Duodenal mucosa (tissue), 2 donors: ENCODE data around the gene MAT1A.

Experiments used
- H3K27ac ChIP-seq: one replicate; pipeline ENCODE4 v1.7.0; 2013; ENCODE audit warnings: low read depth, low read length
- H3K27me3 ChIP-seq, 2 donors: one replicate each; pipeline ENCODE4 v1.7.0; 2013; ENCODE audit warnings: low read length in 2 of 2, control low read depth in 1 of 2; ENCODE audit not compliant: insufficient read depth in 2 of 2, control insufficient read depth in 1 of 2
- H3K36me3 ChIP-seq, 2 donors: one replicate each; pipeline ENCODE4 v1.7.0; 2013; ENCODE audit warnings: low read length in 2 of 2, control low read depth in 1 of 2; ENCODE audit not compliant: insufficient read depth in 2 of 2, control insufficient read depth in 1 of 2
- H3K4me1 ChIP-seq, 2 donors: one replicate each; pipeline ENCODE4 v1.7.0; 2013; ENCODE audit warnings: low read length in 2 of 2, control low read depth in 1 of 2; ENCODE audit not compliant: insufficient read depth in 2 of 2, control insufficient read depth in 1 of 2
- H3K4me3 ChIP-seq, 2 donors: one replicate each; pipeline ENCODE4 v1.7.0; 2013; ENCODE audit warnings: low read length in 2 of 2, low read depth in 1 of 2
- H3K9ac ChIP-seq, 2 donors: one replicate each; pipeline ENCODE4 v1.7.0; 2013; ENCODE audit warnings: low read length in 2 of 2, low read depth in 1 of 2
- H3K9me3 ChIP-seq, 2 donors: one replicate each; pipeline ENCODE4 v1.7.0; 2013; ENCODE audit warnings: low read length in 2 of 2, control low read depth in 1 of 2; ENCODE audit not compliant: control insufficient read depth in 1 of 2

MAT1A gene

GRCh38 chr10:80283536-80284199 is 5.8 kb downstream of the MAT1A start:
- H3K4me3 ChIP-seq, result no peak overlapping the region

GRCh38 chr10:80283119-80283518 is 6.3 kb downstream of the MAT1A start:
- Histone ChIP-seq H3K4me3 (no peak overlapping the region), H3K9ac (no peak overlapping the region), H3K9me3 (no peaks in the 10 kb centered on the region), H3K4me1 (no peaks in the 10 kb centered on the region), H3K36me3 (no peaks in the 10 kb centered on the region), H3K27ac (no peak overlapping the region), H3K27me3 (no peaks in the 10 kb centered on the region)

More at GRCh38 chr10:80283536-80284199, 5.8 kb downstream of the MAT1A start:
- H3K27me3 ChIP-seq, result no peaks in the 10 kb centered on the region
- H3K36me3 ChIP-seq, result no peaks in the 10 kb centered on the region
- H3K4me1 ChIP-seq, result no peaks in the 10 kb centered on the region
- H3K9me3 ChIP-seq, result no peaks in the 10 kb centered on the region
- H3K27ac ChIP-seq, result no peak overlapping the region
- no peak overlapping the region for H3K9ac ChIP-seq

GRCh38 chr10:80281784-80282765 is 7.4 kb downstream of the MAT1A start:
- Histone ChIP-seq H3K27me3 (no peaks in the 10 kb centered on the region), H3K4me3 (no peak overlapping the region), H3K4me1 (no peaks in the 10 kb centered on the region), H3K36me3 (no peaks in the 10 kb centered on the region), H3K9me3 (no peaks in the 10 kb centered on the region), H3K27ac (no peak overlapping the region), H3K9ac (no peak overlapping the region)

- H3K27me3 ChIP-seq, result no peaks in the 10 kb centered on the region
- H3K4me1 ChIP-seq, result no peaks in the 10 kb centered on the region
- no peak overlapping the region for H3K4me3 ChIP-seq
- H3K27ac ChIP-seq, result no peak overlapping the region
- no peaks in the 10 kb centered on the region for H3K36me3 ChIP-seq
- H3K9ac ChIP-seq, result no peak overlapping the region
- H3K9me3 ChIP-seq, result no peaks in the 10 kb centered on the region
Observed at GRCh38 chr10:80281292-80281691, 8.2 kb downstream of the MAT1A start.

- Histone ChIP-seq H3K27ac (no peak overlapping the region), H3K27me3 (no peaks in the 10 kb centered on the region), H3K9ac (no peak overlapping the region), H3K9me3 (no peaks in the 10 kb centered on the region), H3K36me3 (no peaks in the 10 kb centered on the region), H3K4me1 (no peaks in the 10 kb centered on the region), H3K4me3 (no peak overlapping the region)
Observed at GRCh38 chr10:80280071-80280800, 9.2 kb downstream of the MAT1A start.

- H3K9me3 ChIP-seq, result no peaks in the 10 kb centered on the region
- H3K36me3 ChIP-seq, result no peaks in the 10 kb centered on the region
- no peak overlapping the region for H3K4me3 ChIP-seq
- H3K27ac ChIP-seq, result no peak overlapping the region
- no peak overlapping the region for H3K9ac ChIP-seq
- no peaks in the 10 kb centered on the region for H3K4me1 ChIP-seq
- no peaks in the 10 kb centered on the region for H3K27me3 ChIP-seq
Observed at GRCh38 chr10:80279146-80279545, 10.3 kb downstream of the MAT1A start.

GRCh38 chr10:80278480-80278879 is 11.0 kb downstream of the MAT1A start:
- H3K4me1 ChIP-seq, result no peaks in the 10 kb centered on the region
- no peak overlapping the region for H3K27ac ChIP-seq
- H3K4me3 ChIP-seq, result no peak overlapping the region
- no peaks in the 10 kb centered on the region for H3K27me3 ChIP-seq
- H3K9me3 ChIP-seq, result no peaks in the 10 kb centered on the region
- no peaks in the 10 kb centered on the region for H3K36me3 ChIP-seq
- no peak overlapping the region for H3K9ac ChIP-seq

GRCh38 chr10:80277567-80278250 is 11.7 kb downstream of the MAT1A start:
- Histone ChIP-seq H3K9ac (no peak overlapping the region), H3K9me3 (no peaks in the 10 kb centered on the region), H3K27ac (no peak overlapping the region), H3K4me1 (no peaks in the 10 kb centered on the region), H3K36me3 (no peaks in the 10 kb centered on the region), H3K27me3 (no peaks in the 10 kb centered on the region), H3K4me3 (no peak overlapping the region)

- Histone ChIP-seq H3K9ac (no peak overlapping the region), H3K4me3 (no peak overlapping the region), H3K9me3 (no peaks in the 10 kb centered on the region), H3K27ac (no peak overlapping the region), H3K27me3 (no peaks in the 10 kb centered on the region), H3K4me1 (no peaks in the 10 kb centered on the region), H3K36me3 (no peaks in the 10 kb centered on the region)
Observed at GRCh38 chr10:80277016-80277415, 12.4 kb downstream of the MAT1A start.
